ENCODE results near the gene RBM14.

Gene RBM14

DNA sequence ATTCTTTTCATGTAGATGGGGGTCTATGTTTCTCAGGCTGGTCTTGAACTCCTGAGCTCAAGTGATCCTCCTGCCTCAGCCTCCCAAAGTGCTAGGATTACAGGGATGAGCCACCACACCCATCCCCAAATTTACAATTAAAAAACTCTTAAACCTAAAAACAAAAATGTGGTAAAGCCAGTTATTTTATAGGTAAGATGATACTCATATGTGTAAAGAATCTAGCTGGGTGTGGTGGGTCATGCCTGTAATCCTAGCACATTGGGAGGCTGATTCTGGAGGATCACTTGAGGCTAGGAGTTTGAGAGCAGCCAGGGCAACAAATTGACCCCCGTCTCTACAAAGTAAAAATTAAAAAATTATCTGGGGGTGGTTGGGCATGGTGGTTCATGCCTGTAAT, 4.0 kb upstream of the RBM14 start:
- no peak overlapping the region for H4K5ac ChIP-seq (ENCODE audit: low read length)
- H3K79me1 ChIP-seq (ENCODE audit: low read length), result no peaks in the 10 kb centered on the region
- no peak overlapping the region for H2BK5ac ChIP-seq (ENCODE audit: low read length)
- H3K4me1 ChIP-seq (ENCODE audit: control insufficient read depth, low read depth, low read length), result no peaks in the 10 kb centered on the region
- H4K8ac ChIP-seq (ENCODE audit: low read depth, low read length), result no peak overlapping the region
- no peak overlapping the region for H3K18ac ChIP-seq (ENCODE audit: low read length)
- H3K4me2 ChIP-seq (ENCODE audit: low read length), result no peak overlapping the region
- no peaks in the 10 kb centered on the region for H3K36me3 ChIP-seq (ENCODE audit: control insufficient read depth, insufficient read depth, low read length)
- H3K27me3 ChIP-seq (ENCODE audit: insufficient read depth, low read length, poor library complexity), result no peaks in the 10 kb centered on the region
- no peak overlapping the region for H3K23ac ChIP-seq (ENCODE audit: low read length)
- no peak overlapping the region for H2BK15ac ChIP-seq (replicated peaks; ENCODE audit: low read depth)
- no peak overlapping the region for H3K27ac ChIP-seq (ENCODE audit: low read depth, low read length)
- H3K9ac ChIP-seq (ENCODE audit: low read length), result no peak overlapping the region
- peaks cover 10% of the 10 kb centered on the region for H3K79me2 ChIP-seq (ENCODE audit: control insufficient read depth, insufficient read depth, low read length)
- H2AK5ac ChIP-seq (ENCODE audit: low read length), result no peak overlapping the region
- WGBS (ENCODE audit: extremely low coverage, insufficient coverage, low lambda C conversion rate), result no CpG with 5 or more reads among the region's 1 CpG
- no peak overlapping the region for H3K4me3 ChIP-seq (ENCODE audit: low read length)
- no peak overlapping the region for H3K56ac ChIP-seq (ENCODE audit: low read length)
- no peak for DNase-seq
- no peak overlapping the region for H2BK120ac ChIP-seq (ENCODE audit: low read depth, low read length)
- no peak overlapping the region for H3K4ac ChIP-seq (ENCODE audit: low read depth, low read length)

DNA sequence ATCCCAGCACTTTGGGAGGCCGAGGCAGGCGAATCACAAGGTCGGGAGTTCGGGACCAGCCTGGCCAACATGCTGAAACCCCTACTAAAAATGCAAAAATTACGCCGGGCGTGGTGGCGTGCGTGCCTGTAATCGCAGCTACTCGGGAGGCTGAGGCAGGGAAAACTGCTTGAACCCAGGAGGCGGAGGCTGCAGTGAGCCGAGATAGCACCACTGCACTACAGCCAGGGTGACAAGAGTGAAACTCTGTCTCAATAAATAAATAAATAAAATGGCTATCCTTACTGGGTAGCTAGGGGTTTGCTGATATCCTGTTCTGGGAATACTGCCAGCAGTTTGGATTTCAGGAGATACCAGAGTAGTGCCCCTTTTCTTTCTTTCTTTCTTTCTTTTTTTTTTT, 2.4 kb upstream of the RBM14 start:
- H2BK5ac ChIP-seq (ENCODE audit: low read length), result no peak overlapping the region
- peaks cover 4% of the 10 kb centered on the region for H3K4me1 ChIP-seq (ENCODE audit: control insufficient read depth, low read depth, low read length)
- no peak overlapping the region for H3K23ac ChIP-seq (ENCODE audit: low read length)
- H3K56ac ChIP-seq (ENCODE audit: low read length), result no peak overlapping the region
- no peak overlapping the region for H3K4ac ChIP-seq (ENCODE audit: low read depth, low read length)
- H3K9ac ChIP-seq (ENCODE audit: low read length), result no peak overlapping the region
- no peak for DNase-seq
- H3K18ac ChIP-seq (ENCODE audit: low read length), result no peak overlapping the region
- no peaks in the 10 kb centered on the region for H3K27me3 ChIP-seq (ENCODE audit: insufficient read depth, low read length, poor library complexity)
- no peak overlapping the region for H4K5ac ChIP-seq (ENCODE audit: low read length)
- H2BK120ac ChIP-seq (ENCODE audit: low read depth, low read length), result no peak overlapping the region
- H3K4me3 ChIP-seq (ENCODE audit: low read length), result no peak overlapping the region
- no peak overlapping the region for H3K27ac ChIP-seq (ENCODE audit: low read depth, low read length)
- no peaks in the 10 kb centered on the region for H3K79me1 ChIP-seq (ENCODE audit: low read length)
- H3K79me2 ChIP-seq (ENCODE audit: control insufficient read depth, insufficient read depth, low read length), result peaks cover 26% of the 10 kb centered on the region
- no peaks in the 10 kb centered on the region for H3K36me3 ChIP-seq (ENCODE audit: control insufficient read depth, insufficient read depth, low read length)
- no peak overlapping the region for H3K4me2 ChIP-seq (ENCODE audit: low read length)
- no peak overlapping the region for H2AK5ac ChIP-seq (ENCODE audit: low read length)
- H4K8ac ChIP-seq (ENCODE audit: low read depth, low read length), result no peak overlapping the region
- no CpG with 5 or more reads among the region's 13 CpGs for WGBS (ENCODE audit: extremely low coverage, insufficient coverage, low lambda C conversion rate)
- no peak overlapping the region for H2BK15ac ChIP-seq (replicated peaks; ENCODE audit: low read depth)

DNA sequence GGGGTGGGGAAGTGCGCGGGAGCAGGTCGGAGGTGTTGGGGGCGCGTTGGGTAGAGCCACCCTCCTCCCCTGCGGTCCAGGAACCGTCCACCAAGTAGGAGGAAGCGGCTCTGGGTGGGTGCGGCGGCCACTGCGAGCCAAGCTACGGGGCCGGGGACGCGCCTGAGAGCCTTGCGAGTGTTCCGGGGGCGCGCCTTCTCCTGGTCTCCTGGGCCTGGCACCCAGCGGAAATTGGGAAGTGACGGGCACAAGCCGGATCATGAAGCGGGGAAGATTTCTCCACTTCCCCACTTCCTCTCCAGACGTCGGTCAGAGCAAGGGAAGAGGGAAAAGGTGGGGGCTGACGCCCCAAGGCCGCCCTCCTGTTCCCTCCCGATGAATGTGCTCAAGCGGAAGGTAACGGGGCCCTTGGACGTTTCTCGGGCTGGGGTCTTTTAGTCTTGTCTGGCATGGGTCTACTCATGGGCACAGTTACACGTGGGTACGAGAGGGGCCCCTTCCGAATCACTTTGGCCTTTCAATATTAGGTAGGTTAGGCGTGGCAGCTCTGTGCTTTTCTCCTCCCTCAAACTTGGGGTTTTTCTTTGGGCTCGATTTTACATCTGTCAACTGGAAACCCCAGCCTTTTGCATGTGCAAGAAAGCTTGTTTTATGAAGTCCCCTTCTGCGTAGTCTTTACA, 865 bp downstream of the RBM14 start:
- no peak overlapping the region for H3K27ac ChIP-seq (ENCODE audit: low read depth, low read length)
- no peak overlapping the region for H2AK5ac ChIP-seq (ENCODE audit: low read length)
- H3K27me3 ChIP-seq (ENCODE audit: insufficient read depth, low read length, poor library complexity), result no peaks in the 10 kb centered on the region
- peak overlapping the region; percentile 100 for H3K56ac ChIP-seq (ENCODE audit: low read length)
- H3K4me1 ChIP-seq (ENCODE audit: control insufficient read depth, low read depth, low read length), result peaks cover 4% of the 10 kb centered on the region
- DNase-seq, result no peak
- H4K8ac ChIP-seq (ENCODE audit: low read depth, low read length), result no peak overlapping the region
- peak overlapping the region; percentile 99 for H3K4me3 ChIP-seq (ENCODE audit: low read length)
- H3K23ac ChIP-seq (ENCODE audit: low read length), result peak overlapping the region; percentile 52
- no peak overlapping the region for H3K18ac ChIP-seq (ENCODE audit: low read length)
- H2BK120ac ChIP-seq (ENCODE audit: low read depth, low read length), result no peak overlapping the region
- peak overlapping the region; percentile 99 for H3K9ac ChIP-seq (ENCODE audit: low read length)
- H2BK15ac ChIP-seq (replicated peaks; ENCODE audit: low read depth), result no peak overlapping the region
- H3K4me2 ChIP-seq (ENCODE audit: low read length), result peak overlapping the region; percentile 56
- H3K79me1 ChIP-seq (ENCODE audit: low read length), result no peaks in the 10 kb centered on the region
- H3K36me3 ChIP-seq (ENCODE audit: control insufficient read depth, insufficient read depth, low read length), result no peaks in the 10 kb centered on the region
- WGBS (ENCODE audit: extremely low coverage, insufficient coverage, low lambda C conversion rate), result no CpG with 5 or more reads among the region's 38 CpGs
- peaks cover 54% of the 10 kb centered on the region for H3K79me2 ChIP-seq (ENCODE audit: control insufficient read depth, insufficient read depth, low read length)
- no peak overlapping the region for H3K4ac ChIP-seq (ENCODE audit: low read depth, low read length)
- H2BK5ac ChIP-seq (ENCODE audit: low read length), result no peak overlapping the region
- H4K5ac ChIP-seq (ENCODE audit: low read length), result no peak overlapping the region

DNA sequence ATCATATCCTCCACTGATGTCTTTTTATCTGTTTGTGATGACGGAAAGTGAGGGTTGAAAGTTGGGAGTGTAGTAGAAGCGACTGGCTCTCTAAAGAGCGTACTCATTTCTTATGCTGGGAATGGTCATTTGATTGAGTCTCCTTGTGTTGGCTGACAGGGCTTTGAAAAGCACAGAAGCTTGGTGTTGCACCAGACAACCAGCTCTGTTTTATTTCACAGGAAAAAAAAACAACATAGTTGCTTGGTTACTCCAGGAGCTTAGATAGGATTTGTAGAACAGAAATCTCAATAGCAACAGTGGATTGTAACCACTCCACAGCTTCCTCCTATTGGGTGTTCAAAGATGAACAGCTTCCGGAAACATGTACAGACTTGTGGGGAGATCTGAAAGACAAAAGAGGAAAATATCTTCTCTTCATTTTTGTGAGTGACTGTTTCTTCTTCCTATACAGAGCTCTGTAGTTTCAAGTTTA, 2.7 kb downstream of the RBM14 start:
- H2BK120ac ChIP-seq (ENCODE audit: low read depth, low read length), result no peak overlapping the region
- no peak overlapping the region for H3K56ac ChIP-seq (ENCODE audit: low read length)
- H3K4me3 ChIP-seq (ENCODE audit: low read length), result no peak overlapping the region
- WGBS (ENCODE audit: extremely low coverage, insufficient coverage, low lambda C conversion rate), result no CpG with 5 or more reads among the region's 4 CpGs
- H2BK15ac ChIP-seq (replicated peaks; ENCODE audit: low read depth), result no peak overlapping the region
- H3K79me1 ChIP-seq (ENCODE audit: low read length), result peaks cover under 1% of the 10 kb centered on the region
- H4K8ac ChIP-seq (ENCODE audit: low read depth, low read length), result no peak overlapping the region
- peak overlapping the region; percentile 56 for H3K4me2 ChIP-seq (ENCODE audit: low read length)
- no peak overlapping the region for H2AK5ac ChIP-seq (ENCODE audit: low read length)
- peak overlapping the region; percentile 99 for H3K9ac ChIP-seq (ENCODE audit: low read length)
- H3K4me1 ChIP-seq (ENCODE audit: control insufficient read depth, low read depth, low read length), result peaks cover 4% of the 10 kb centered on the region
- peak; percentile 45 for DNase-seq
- no peak overlapping the region for H2BK5ac ChIP-seq (ENCODE audit: low read length)
- H3K18ac ChIP-seq (ENCODE audit: low read length), result no peak overlapping the region
- peaks cover 72% of the 10 kb centered on the region for H3K79me2 ChIP-seq (ENCODE audit: control insufficient read depth, insufficient read depth, low read length)
- H3K27ac ChIP-seq (ENCODE audit: low read depth, low read length), result no peak overlapping the region
- no peaks in the 10 kb centered on the region for H3K27me3 ChIP-seq (ENCODE audit: insufficient read depth, low read length, poor library complexity)
- no peak overlapping the region for H3K23ac ChIP-seq (ENCODE audit: low read length)
- H3K36me3 ChIP-seq (ENCODE audit: control insufficient read depth, insufficient read depth, low read length), result peaks cover under 1% of the 10 kb centered on the region
- H4K5ac ChIP-seq (ENCODE audit: low read length), result no peak overlapping the region
- no peak overlapping the region for H3K4ac ChIP-seq (ENCODE audit: low read depth, low read length)

DNA sequence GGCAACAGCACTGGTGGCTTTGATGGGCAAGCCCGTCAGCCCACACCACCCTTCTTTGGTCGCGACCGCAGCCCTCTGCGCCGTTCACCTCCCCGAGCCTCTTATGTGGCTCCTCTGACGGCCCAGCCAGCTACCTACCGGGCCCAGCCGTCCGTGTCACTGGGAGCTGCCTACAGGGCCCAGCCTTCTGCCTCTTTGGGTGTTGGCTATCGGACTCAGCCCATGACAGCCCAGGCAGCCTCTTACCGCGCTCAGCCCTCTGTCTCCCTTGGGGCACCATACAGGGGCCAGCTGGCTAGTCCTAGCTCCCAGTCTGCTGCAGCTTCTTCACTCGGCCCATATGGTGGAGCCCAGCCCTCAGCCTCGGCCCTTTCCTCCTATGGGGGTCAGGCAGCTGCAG, 8.0 kb downstream of the RBM14 start:
- Histone ChIP-seq H3K79me1 (ENCODE audit: low read length) (peaks cover 33% of the 10 kb centered on the region), H3K4me3 (ENCODE audit: low read length) (no peak overlapping the region), H3K18ac (ENCODE audit: low read length) (no peak overlapping the region), H4K8ac (ENCODE audit: low read depth, low read length) (no peak overlapping the region), H2AK5ac (ENCODE audit: low read length) (no peak overlapping the region), H3K79me2 (ENCODE audit: control insufficient read depth, insufficient read depth, low read length) (peaks cover 94% of the 10 kb centered on the region), H3K27ac (ENCODE audit: low read depth, low read length) (no peak overlapping the region), H3K4me1 (ENCODE audit: control insufficient read depth, low read depth, low read length) (no peaks in the 10 kb centered on the region), H3K9ac (ENCODE audit: low read length) (no peak overlapping the region), H3K4ac (ENCODE audit: low read depth, low read length) (no peak overlapping the region), H3K4me2 (ENCODE audit: low read length) (no peak overlapping the region), H2BK120ac (ENCODE audit: low read depth, low read length) (no peak overlapping the region), H3K56ac (ENCODE audit: low read length) (no peak overlapping the region), H2BK15ac (replicated peaks; ENCODE audit: low read depth) (no peak overlapping the region), H3K27me3 (ENCODE audit: insufficient read depth, low read length, poor library complexity) (no peaks in the 10 kb centered on the region), H2BK5ac (ENCODE audit: low read length) (no peak overlapping the region), H3K23ac (ENCODE audit: low read length) (no peak overlapping the region), H4K5ac (ENCODE audit: low read length) (no peak overlapping the region), H3K36me3 (ENCODE audit: control insufficient read depth, insufficient read depth, low read length) (peaks cover 34% of the 10 kb centered on the region)
- WGBS (ENCODE audit: extremely low coverage, insufficient coverage, low lambda C conversion rate), result no CpG with 5 or more reads among the region's 16 CpGs
- DNase-seq, result no peak
